BLaER1 treated with 17β-estradiol and CSF1 and Interleukin-3, amounts not matched to agents 10 nM and 100 nM (cell line): ENCODE results near the gene UBAC1.
A peak's percentile ranks its signal among the peaks of the same experiment; 100 is the strongest.

ENCODE experiments used
- H3K27ac ChIP-seq, 11 experiments: shearing (Covaris generic); formaldehyde crosslinking; 2 replicates each; pipeline ENCODE4 v1.8.1; 2022
- H3K27me3 ChIP-seq, 11 experiments: shearing (Covaris generic); formaldehyde crosslinking; 2 replicates each; pipeline ENCODE4 v1.8.1; 2022
- H3K36me3 ChIP-seq, 11 experiments: shearing (Covaris generic); formaldehyde crosslinking; 2 replicates each; pipeline ENCODE4 v1.8.1; 2022
- H3K4me1 ChIP-seq, 10 experiments: shearing (Covaris generic); formaldehyde crosslinking; 2 replicates each; pipeline ENCODE4 v1.8.1; 2022
- H3K4me2 ChIP-seq, 11 experiments: shearing (Covaris generic); formaldehyde crosslinking; 2 replicates each; pipeline ENCODE4 v1.8.1; 2022
- H3K4me3 ChIP-seq, 10 experiments: shearing (Covaris generic); formaldehyde crosslinking; 2 replicates each; pipeline ENCODE4 v1.8.1; 2022
- H3K9ac ChIP-seq, 11 experiments: shearing (Covaris generic); formaldehyde crosslinking; 2 replicates each; pipeline ENCODE4 v1.8.1; 2022
- H3K9me3 ChIP-seq, 11 experiments: shearing (Covaris generic); formaldehyde crosslinking; replicated peaks in 1 of 11; 2 replicates each; pipeline ENCODE4 v1.8.1; 2022
- H4K20me1 ChIP-seq, 11 experiments: shearing (Covaris generic); formaldehyde crosslinking; 2 replicates each; pipeline ENCODE4 v1.8.1; 2022
- Cebpa-rat ChIP-seq, 11 experiments: shearing (Covaris generic); IDR thresholded peaks; 2 replicates each; pipeline ENCODE4 v1.8.1; 2022

UBAC1 gene

DNA sequence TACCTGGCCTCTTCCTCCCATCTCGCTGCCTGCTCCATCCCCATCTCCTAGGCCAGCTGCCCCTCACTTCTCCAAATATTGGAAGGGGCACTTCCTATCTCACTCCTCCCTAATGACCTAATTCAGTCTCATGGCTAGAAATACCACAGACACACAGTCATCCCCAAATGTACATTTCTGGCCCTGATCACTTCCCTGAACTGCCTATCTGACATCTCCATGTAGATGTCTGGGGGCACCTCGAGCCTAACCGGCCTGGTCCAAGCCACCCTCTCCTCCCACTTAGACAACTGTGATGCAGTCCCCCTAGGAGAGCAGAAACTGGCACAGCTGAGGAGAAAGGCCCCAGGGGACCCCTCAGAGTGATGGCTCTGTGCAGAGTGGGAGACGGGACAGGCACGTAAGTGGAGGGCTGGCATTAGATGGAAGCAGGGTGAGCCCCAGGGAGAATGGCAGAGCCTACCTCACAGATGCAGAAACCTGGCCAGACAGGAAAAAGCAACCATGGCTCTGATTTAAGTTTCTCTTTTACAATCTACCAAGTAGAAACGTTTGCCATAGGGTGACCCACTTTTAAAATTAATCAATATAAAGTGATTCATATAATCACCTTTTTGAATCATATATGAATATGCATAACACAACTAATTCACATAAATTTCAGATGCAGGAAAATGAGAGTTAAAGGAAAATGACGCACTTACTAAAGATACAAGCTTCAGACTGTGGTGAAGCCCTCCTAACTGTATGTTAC, 75.9 kb downstream of the UBAC1 start:
- Histone ChIP-seq H3K4me1 (peaks cover 73 to 78% (median 75%) of the 10 kb centered on the region in 10 experiments), H4K20me1 (peaks cover 99 to 100% (median 100%) of the 10 kb centered on the region in 11 experiments)

DNA sequence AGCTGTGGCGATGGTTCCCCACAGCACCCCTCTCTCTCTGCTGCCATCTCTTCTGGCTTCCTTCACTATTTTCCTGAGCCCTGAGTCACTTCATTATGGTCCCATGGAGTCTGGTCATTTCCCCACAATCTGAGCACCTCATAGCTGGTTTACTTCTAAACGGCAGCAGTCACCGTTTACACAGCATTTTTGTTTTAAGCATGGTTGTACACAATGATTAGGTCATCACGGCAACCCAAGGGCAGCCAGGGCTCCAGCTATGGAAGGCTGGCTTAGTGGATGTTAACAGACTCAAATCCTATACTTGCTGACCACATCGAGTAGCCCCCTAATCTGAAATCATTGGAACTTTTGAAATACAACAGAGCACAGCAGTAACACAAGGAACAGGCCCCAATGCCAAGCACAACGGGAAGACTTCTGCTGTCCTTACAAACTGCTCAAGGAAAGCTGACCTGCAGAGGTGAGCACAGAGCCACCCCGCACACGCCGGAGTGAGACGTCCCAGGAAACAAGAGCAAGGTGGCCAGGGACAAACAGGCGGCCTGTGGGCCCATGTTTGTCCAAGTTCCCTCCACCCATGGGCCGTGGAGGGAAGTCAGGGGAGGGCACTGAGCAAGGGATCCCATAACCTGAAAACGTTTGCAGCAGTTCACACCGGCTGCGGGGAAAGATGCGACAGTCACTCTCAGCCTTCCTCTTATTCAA, 76.7 kb downstream of the UBAC1 start:
- Histone ChIP-seq H3K36me3 (peaks cover 28 to 33% (median 31%) of the 10 kb centered on the region in 11 experiments), H4K20me1 (peaks cover 98 to 100% (median 100%) of the 10 kb centered on the region in 11 experiments), H3K9me3 (no peaks in the 10 kb centered on the region), H3K9ac (peak overlapping the region in 3 of 11 experiments; percentile 7 to 38 (median 16); a peak in 4 of 22 replicates), H3K4me2 (peak overlapping the region; percentile 89 to 100 (median 97)), H3K4me3 (no peak overlapping the region), H3K27me3 (no peaks in the 10 kb centered on the region), H3K27ac (peak overlapping the region in 5 of 11 experiments; percentile 2 to 55 (median 24); a peak in 7 of 22 replicates), H3K4me1 (peaks cover 65 to 71% (median 67%) of the 10 kb centered on the region in 10 experiments)
- no peak for TF ChIP-seq Cebpa-rat (IDR thresholded peaks at IDR 0.05)

More for the DNA sequence above, 75.9 kb downstream of the UBAC1 start:
- Histone ChIP-seq H3K27me3 (no peaks in the 10 kb centered on the region), H3K9me3 (no peaks in the 10 kb centered on the region), H3K9ac (peak overlapping the region in 8 of 11 experiments; percentile 15 to 84 (median 30); a peak in 10 of 22 replicates), H3K4me2 (peak overlapping the region; percentile 89 to 100 (median 97)), H3K36me3 (peaks cover 23 to 28% (median 26%) of the 10 kb centered on the region in 11 experiments), H3K27ac (peak overlapping the region in 7 of 11 experiments; percentile 2 to 46 (median 24); a peak in 9 of 22 replicates), H3K4me3 (no peak overlapping the region)
- TF ChIP-seq Cebpa-rat (IDR thresholded peaks at IDR 0.05): no peak

DNA sequence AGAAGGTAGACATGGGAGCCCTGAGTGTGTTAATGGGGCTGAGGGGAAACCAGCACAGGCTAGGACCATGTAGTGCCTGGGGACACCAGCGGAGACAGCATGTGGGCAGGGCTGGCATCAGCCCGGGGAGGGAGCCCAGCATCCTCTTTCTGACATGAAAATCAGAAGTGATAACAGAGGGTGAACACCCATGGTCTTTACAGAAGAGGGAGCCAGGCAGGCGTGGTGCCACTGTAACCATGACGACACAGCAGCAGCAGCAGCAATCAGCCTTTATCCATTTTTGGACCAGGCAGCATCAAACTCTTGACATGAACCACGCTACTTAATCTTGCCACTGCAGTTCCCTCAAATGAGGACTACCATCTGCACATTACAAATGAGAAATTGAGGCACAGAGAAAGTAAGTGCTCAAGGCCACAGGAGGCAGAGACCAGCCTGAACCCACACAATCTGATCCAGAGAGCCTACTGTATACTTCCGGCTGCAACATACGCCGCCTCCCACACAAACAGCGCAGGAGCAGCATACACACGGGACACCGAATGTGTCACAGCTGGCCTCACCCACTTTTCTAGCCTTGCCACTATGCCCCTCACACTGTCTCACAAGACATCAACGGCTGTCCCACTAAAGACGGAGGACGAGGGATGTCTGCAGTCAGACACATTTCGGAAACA, 77.6 kb downstream of the UBAC1 start:
- peaks cover 28 to 41% (median 32%) of the 10 kb centered on the region in 11 experiments for H3K36me3 ChIP-seq
- H3K9ac ChIP-seq: no peak overlapping the region
- no peak for TF ChIP-seq Cebpa-rat (IDR thresholded peaks at IDR 0.05)
- no peaks in the 10 kb centered on the region for H3K9me3 ChIP-seq
- H3K4me1 ChIP-seq: peaks cover 56 to 69% (median 62%) of the 10 kb centered on the region in 10 experiments
- H3K4me2 ChIP-seq: peak overlapping the region; percentile 89 to 100 (median 97); a peak in 20 of 22 replicates
- H3K4me3 ChIP-seq: no peak overlapping the region
- H3K27ac ChIP-seq: peak overlapping the region in 2 of 11 experiments; percentile 19 to 55; a peak in 2 of 22 replicates
- H3K27me3 ChIP-seq: no peaks in the 10 kb centered on the region
- H4K20me1 ChIP-seq: peaks cover 98 to 100% (median 100%) of the 10 kb centered on the region in 11 experiments
